ENCODE results near the gene PTPN21. TPM values are rescaled to one million over a fixed set of nuclear protein-coding genes. Genes with fewer than 3 reads are reported as not detected.

Gene PTPN21
- total RNA-seq, 1 experiment from 2014 or later = 15.0 TPM

- intact Hi-C loops (cut with micrococcal nuclease; ENCODE audit: unreplicated experiment) (no loop called here), in situ Hi-C loops (cut with HindIII; ENCODE audit: low pct_unique_long_range_greater_than_20kb, low sequenced_read_pairs) (no loop called here)
- Histone ChIP-seq H3K4me1 (ENCODE audit: control insufficient read depth, insufficient read depth, low read length) (peaks cover 7% of the 10 kb centered on the region), H3K27ac (ENCODE audit: low read length) (peak overlapping the region; percentile 74), H3K4me3 (ENCODE audit: low read depth in 2 of 2, low read length in 2 of 2) (peak overlapping the region; percentile 74 to 77), H3K36me3 (ENCODE audit: control insufficient read depth, insufficient read depth, low read length) (peaks cover 7% of the 10 kb centered on the region), H3K27me3 (ENCODE audit: control insufficient read depth, insufficient read depth, low read length) (no peaks in the 10 kb centered on the region), H3K9me3 (ENCODE audit: control insufficient read depth, insufficient read depth, low read depth, low read length) (no peaks in the 10 kb centered on the region)
- no peak for ATAC-seq
- POLR2A ChIA-PET = no interaction called here
- TF ChIP-seq TCF7L2 (IDR thresholded peaks at IDR 0.05; ENCODE audit: low read depth, low read length) (no peak), POLR2AphosphoS5 (IDR thresholded peaks at IDR 0.05; ENCODE audit: low read depth, low read length) (no peak), REST (IDR thresholded peaks at IDR 0.05; ENCODE audit: insufficient read depth in 1 of 2, low read depth in 2 of 2, low read length in 1 of 2) (no peak), SIN3A (IDR thresholded peaks at IDR 0.05; ENCODE audit: borderline replicate concordance, insufficient read depth, low read depth, low read length) (no peak), CTCF (IDR thresholded peaks at IDR 0.05) (no peak)
- no TSS peak for BruUV-seq (replicated peaks)
- no peak for DNase-seq (ENCODE audit: low read depth, low spot score)
- CTCF ChIA-PET = no interaction called here
These were observed 9.0 kb upstream of the PTPN21 start for GRCh38 chr14:88563845-88564244.

GRCh38 chr14:88562831-88563686 is 8.3 kb upstream of the PTPN21 start, which contains the start of gene ZC3H14:
ZC3H14 (plus strand) TSS chr14:88563037; CDS start chr14:88563134, 97 bp downstream.
- H3K27ac ChIP-seq (ENCODE audit: low read length) = peak within 1 kb of the TSS; percentile 85
- peak; percentile 72 for TF ChIP-seq POLR2AphosphoS5 (IDR thresholded peaks at IDR 0.05; ENCODE audit: low read depth, low read length)
- TF ChIP-seq CTCF (IDR thresholded peaks at IDR 0.05) = no peak
- TF ChIP-seq TCF7L2 (IDR thresholded peaks at IDR 0.05; ENCODE audit: low read depth, low read length) = no peak
- 0 out of 4 replicates have a peak, but pooled peaks of 1 of the 2 experiments have one; percentile 42 for TF ChIP-seq REST (IDR thresholded peaks at IDR 0.05; ENCODE audit: insufficient read depth in 1 of 2, low read depth in 2 of 2, low read length in 1 of 2)
- no peak; the same call in 1 of the 2 replicates for TF ChIP-seq SIN3A (IDR thresholded peaks at IDR 0.05; ENCODE audit: borderline replicate concordance, insufficient read depth, low read depth, low read length)
- H3K9me3 ChIP-seq (ENCODE audit: control insufficient read depth, insufficient read depth, low read depth, low read length) = no peaks in the 10 kb centered on the region
- ATAC-seq (peak; percentile 98), DNase-seq (ENCODE audit: low read depth, low spot score) (no peak)
- intact Hi-C loops (cut with micrococcal nuclease; ENCODE audit: unreplicated experiment) = no loop called here
- no TSS peak for BruUV-seq (replicated peaks)
- ChIA-PET CTCF (no interaction called here), POLR2A (no interaction called here)
- in situ Hi-C loops (cut with HindIII; ENCODE audit: low pct_unique_long_range_greater_than_20kb, low sequenced_read_pairs) = no loop called here
- peak within 1 kb of the TSS; percentile 74 to 77 for H3K4me3 ChIP-seq (ENCODE audit: low read depth in 2 of 2, low read length in 2 of 2)
- no peaks in the 10 kb centered on the region for H3K27me3 ChIP-seq (ENCODE audit: control insufficient read depth, insufficient read depth, low read length)
- H3K36me3 ChIP-seq (ENCODE audit: control insufficient read depth, insufficient read depth, low read length) = peaks cover 7% of the 10 kb centered on the region
- H3K4me1 ChIP-seq (ENCODE audit: control insufficient read depth, insufficient read depth, low read length) = peaks cover 7% of the 10 kb centered on the region
